ENCODE measurements around the gene CELA3A.

GRCh38 chr1:21961799-21962198 is 39.7 kb upstream of the CELA3A start:
- no peak for TF ChIP-seq BHLHE40 (IDR thresholded peaks at IDR 0.05; ENCODE audit: low read length)
- TF ChIP-seq NFIC (IDR thresholded peaks at IDR 0.05; ENCODE audit: low read length), result no peak
- no peak for TF ChIP-seq PLSCR1 (CRISPR knock-in tag; IDR thresholded peaks at IDR 0.05; ENCODE audit: borderline replicate concordance)
